NCI-H2227 (cell line): Measurements from ENCODE around the gene HECTD1.

Source experiments
- DNase-seq: peaks from one replicate; lab custom pipeline; 2025; ENCODE audit not compliant: unreplicated experiment; lab: John Stamatoyannopoulos, UW

Gene HECTD1

GRCh38 chr14:31159682-31160296, 47.8 kb downstream of the HECTD1 start:
- no peak for DNase-seq

GRCh38 chr14:31154956-31155355, 52.6 kb downstream of the HECTD1 start:
- DNase-seq, result no peak

- DNase-seq, result no peak
Measured at GRCh38 chr14:31142455-31143087, 65.0 kb downstream of the HECTD1 start.

- DNase-seq, result no peak
Measured at GRCh38 chr14:31139301-31139847, 68.2 kb downstream of the HECTD1 start.

GRCh38 chr14:31138301-31138700, 69.3 kb downstream of the HECTD1 start:
- DNase-seq, result no peak

GRCh38 chr14:31137214-31137889, 70.2 kb downstream of the HECTD1 start:
- DNase-seq, result no peak

- DNase-seq, result no peak
Measured at GRCh38 chr14:31133133-31133532, 74.5 kb downstream of the HECTD1 start.

GRCh38 chr14:31128601-31129526, 78.7 kb downstream of the HECTD1 start:
- no peak for DNase-seq

GRCh38 chr14:31127690-31128089, 79.9 kb downstream of the HECTD1 start:
- no peak for DNase-seq

- no peak for DNase-seq
Measured at GRCh38 chr14:31126680-31127079, 80.9 kb downstream of the HECTD1 start.

GRCh38 chr14:31125231-31125630, 82.4 kb downstream of the HECTD1 start:
- DNase-seq, result no peak

GRCh38 chr14:31124197-31124596, 83.4 kb downstream of the HECTD1 start:
- no peak for DNase-seq

- no peak for DNase-seq
Measured at GRCh38 chr14:31122921-31123320, 84.7 kb downstream of the HECTD1 start.

- no peak for DNase-seq
Measured at GRCh38 chr14:31122098-31122611, 85.4 kb downstream of the HECTD1 start.

GRCh38 chr14:31118892-31119291, 88.7 kb downstream of the HECTD1 start:
- DNase-seq, result no peak

- no peak for DNase-seq
Measured at GRCh38 chr14:31113794-31114193, 93.8 kb downstream of the HECTD1 start.

- no peak for DNase-seq
Measured at GRCh38 chr14:31110872-31111271, 96.7 kb downstream of the HECTD1 start.

- DNase-seq, result no peak
Measured at GRCh38 chr14:31109257-31109656, 98.3 kb downstream of the HECTD1 start.

GRCh38 chr14:31106768-31107167, 100.8 kb downstream of the HECTD1 start:
- no peak for DNase-seq

- DNase-seq, result no peak
Measured at GRCh38 chr14:31097081-31097480, 110.5 kb downstream of the HECTD1 start.

GRCh38 chr14:31096255-31096654, 111.3 kb downstream of the HECTD1 start:
- DNase-seq, result no peak
